Globus pallidus (tissue), 1 donor: ENCODE data around the gene GMDS.

Experiments
- DNase-seq: peaks from one replicate; pipeline ENCODE4 v3.0.0-alpha.2; 2015; ENCODE audit warnings: low spot score

GMDS gene

GRCh38 chr6:1987640-1988039 lies 257.8 kb downstream of the GMDS start:
- DNase-seq = no peak

GRCh38 chr6:1986454-1987243 lies 258.8 kb downstream of the GMDS start:
- no peak for DNase-seq

GRCh38 chr6:1984346-1984994 lies 260.9 kb downstream of the GMDS start:
- DNase-seq = no peak

GRCh38 chr6:1983850-1984249 lies 261.6 kb downstream of the GMDS start:
- DNase-seq = no peak

GRCh38 chr6:1972962-1973361 lies 272.4 kb downstream of the GMDS start:
- no peak for DNase-seq

GRCh38 chr6:1971612-1972011 lies 273.8 kb downstream of the GMDS start:
- no peak for DNase-seq

GRCh38 chr6:1970151-1970561 lies 275.2 kb downstream of the GMDS start:
- no peak for DNase-seq

- DNase-seq = no peak
Observed at GRCh38 chr6:1966713-1967112, 278.7 kb downstream of the GMDS start.

- no peak for DNase-seq
Observed at GRCh38 chr6:1965596-1966224, 279.7 kb downstream of the GMDS start.

- no peak for DNase-seq
Observed at GRCh38 chr6:1963596-1963995, 281.8 kb downstream of the GMDS start.

GRCh38 chr6:1962201-1962600 lies 283.2 kb downstream of the GMDS start:
- no peak for DNase-seq

GRCh38 chr6:1960486-1961142 lies 284.8 kb downstream of the GMDS start:
- DNase-seq = no peak

GRCh38 chr6:1958257-1958656 lies 287.1 kb downstream of the GMDS start:
- no peak for DNase-seq

GRCh38 chr6:1957746-1958145 lies 287.7 kb downstream of the GMDS start:
- DNase-seq = no peak

GRCh38 chr6:1952740-1953360 lies 292.6 kb downstream of the GMDS start:
- DNase-seq = no peak

- DNase-seq = no peak
Observed at GRCh38 chr6:1950631-1951030, 294.8 kb downstream of the GMDS start.

- no peak for DNase-seq
Observed at GRCh38 chr6:1949538-1949937, 295.9 kb downstream of the GMDS start.

- DNase-seq = no peak
Observed at GRCh38 chr6:1947922-1948321, 297.5 kb downstream of the GMDS start.

GRCh38 chr6:1946583-1946982 lies 298.8 kb downstream of the GMDS start:
- no peak for DNase-seq

- no peak for DNase-seq
Observed at GRCh38 chr6:1945235-1945832, 300.1 kb downstream of the GMDS start.

GRCh38 chr6:1942834-1943233 lies 302.6 kb downstream of the GMDS start:
- no peak for DNase-seq

- DNase-seq = no peak
Observed at GRCh38 chr6:1941534-1941933, 303.9 kb downstream of the GMDS start.
